Retinal pigment epithelial cell (primary cell): ENCODE data around the gene PNLDC1.
"Not testable (repeated sequence)": the region's sequence is repeated elsewhere in the genome, so short reads cannot be mapped to it uniquely, and the experiment has no call there.

ENCODE experiments used
- DNase-seq: peaks from one replicate; pipeline ENCODE4 v3.0.0-alpha.2; 2010; ENCODE audit warnings: low read depth
- H3K4me3 ChIP-seq: 2 replicates; pipeline ENCODE4 v1.5.1; 2011; ENCODE audit warnings: mild to moderate bottlenecking, low read length, control low read depth, moderate library complexity
- CTCF ChIP-seq: conservative IDR thresholded peaks from 2 replicates; pipeline ENCODE4 v1.5.1; 2011; ENCODE audit warnings: low read depth, low read length, control low read depth, inconsistent platforms

PNLDC1 gene

DNA sequence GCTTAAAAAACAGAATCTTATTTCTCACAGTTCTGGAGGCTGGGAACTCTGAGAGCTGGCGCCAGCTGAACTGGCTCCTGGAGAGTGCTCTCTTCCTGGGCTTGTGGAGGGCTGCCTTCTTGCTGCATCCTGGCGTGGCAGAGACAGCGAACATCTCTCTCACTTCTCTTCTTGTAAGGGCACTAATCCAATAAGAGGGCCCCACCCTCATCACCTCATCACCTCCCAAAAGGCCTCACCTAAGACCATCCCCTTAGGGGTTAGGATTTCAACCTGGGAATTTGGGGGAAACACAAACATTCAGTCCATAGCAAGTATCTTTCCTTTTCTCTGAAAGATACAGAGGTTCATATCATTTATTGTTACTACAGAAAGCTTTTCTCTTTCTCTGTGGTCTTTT, 23.9 kb downstream of the PNLDC1 start:
- no peak for TF ChIP-seq CTCF
- H3K4me3 ChIP-seq, result no peak overlapping the region
- no peak for DNase-seq

GRCh38 chr6:159824690-159825089, 24.6 kb downstream of the PNLDC1 start:
- DNase-seq, H3K4me3 ChIP-seq: not testable (repeated sequence)

DNA sequence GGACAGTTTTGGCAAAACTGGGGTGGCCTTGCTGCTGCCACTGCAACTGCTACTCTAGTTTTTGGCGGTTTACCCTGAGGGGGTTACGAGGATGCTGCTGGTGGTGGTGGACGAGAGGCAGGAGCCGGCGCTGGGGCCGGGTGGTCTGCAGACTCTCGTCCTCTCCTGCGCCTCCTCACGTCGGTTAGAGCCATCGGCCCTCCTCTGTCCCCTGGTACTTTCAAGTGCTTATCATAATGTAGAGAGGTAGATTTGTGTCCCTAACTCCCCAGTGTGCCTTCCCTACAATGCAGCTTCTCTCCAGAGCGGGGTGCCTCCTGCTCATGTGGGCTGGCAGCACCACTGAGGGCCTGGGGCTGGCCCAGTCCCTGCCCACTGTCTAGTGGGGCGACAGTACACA, 25.9 kb downstream of the PNLDC1 start:
- DNase-seq, result no peak
- H3K4me3 ChIP-seq, result no peak overlapping the region
- TF ChIP-seq CTCF, result no peak

DNA sequence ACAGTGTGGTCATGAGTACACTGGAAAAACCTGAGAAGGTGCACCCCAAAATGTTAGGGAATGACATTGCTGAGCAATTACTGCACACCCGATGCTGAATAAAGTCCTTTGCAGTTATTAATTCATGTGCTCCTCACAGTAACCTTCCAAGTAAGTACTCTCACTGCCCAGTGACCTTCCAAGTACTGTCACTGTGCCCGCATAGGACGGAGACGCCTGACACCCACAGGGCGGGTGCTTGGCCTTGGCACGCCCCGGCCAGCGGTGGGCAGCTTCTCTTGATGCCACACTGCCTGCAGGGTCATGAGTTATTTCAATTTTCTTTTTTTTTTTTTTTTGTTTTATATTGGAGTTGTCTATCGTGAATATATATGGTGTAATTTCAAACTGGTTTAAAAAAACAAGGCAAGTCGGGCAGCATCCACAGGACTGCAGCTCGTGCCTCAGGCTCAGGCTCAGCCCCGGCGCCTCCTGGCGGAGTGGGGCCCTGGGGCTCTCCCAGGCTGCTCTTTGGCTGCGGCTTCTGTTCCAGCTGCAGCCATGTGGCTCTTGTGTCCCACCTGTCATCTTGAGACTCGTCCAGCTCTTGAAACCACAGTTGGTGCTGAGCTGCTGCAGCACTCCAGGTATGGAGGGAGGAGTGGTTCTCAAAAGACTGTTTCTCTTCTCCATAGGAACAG, 27.0 kb downstream of the PNLDC1 start:
- TF ChIP-seq CTCF, result no peak
- DNase-seq, result no peak

DNA sequence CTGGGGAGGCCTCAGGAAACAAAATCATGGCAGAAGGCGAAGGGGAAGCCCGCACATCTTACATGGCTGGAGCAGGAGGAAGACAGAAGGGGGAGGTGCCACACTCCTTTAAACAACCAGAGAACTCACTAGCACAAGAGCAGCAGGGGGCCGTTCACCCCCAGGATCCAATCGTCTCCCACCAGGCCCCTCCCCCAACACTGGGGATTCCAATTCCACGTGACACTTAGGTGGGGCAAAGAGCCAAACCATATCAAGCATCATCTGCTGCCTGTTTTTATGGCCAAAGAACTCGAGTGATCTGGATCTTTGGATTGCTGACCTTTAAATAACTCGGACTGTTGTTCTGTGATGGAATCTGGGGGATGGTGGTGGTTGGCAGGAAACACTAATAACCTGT, 28.0 kb downstream of the PNLDC1 start:
- DNase-seq, result no peak
- H3K4me3 ChIP-seq, result no peak overlapping the region
- TF ChIP-seq CTCF, result no peak

More for the DNA sequence above, 27.0 kb downstream of the PNLDC1 start:
- no peak overlapping the region for H3K4me3 ChIP-seq

DNA sequence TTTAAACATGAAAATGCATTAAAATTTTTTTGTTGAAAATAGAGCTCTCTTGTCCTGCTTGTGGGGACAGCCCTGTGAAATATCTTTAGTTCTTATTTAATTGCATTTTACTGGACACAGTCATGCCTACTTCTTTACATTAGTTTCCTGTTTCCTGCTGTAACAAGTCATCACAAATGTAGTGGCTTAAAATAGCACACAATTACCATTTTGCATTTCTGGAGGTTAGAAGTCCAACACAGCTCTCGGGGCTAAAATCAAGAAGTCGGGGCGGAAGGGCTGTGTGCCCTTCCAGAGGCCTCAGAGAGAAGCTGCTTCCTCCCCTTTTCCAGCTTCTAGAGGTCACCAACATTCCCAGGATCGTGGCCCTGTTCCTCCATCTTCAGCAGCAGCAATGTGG, 29.4 kb downstream of the PNLDC1 start:
- DNase-seq, result no peak
- H3K4me3 ChIP-seq, result no peak overlapping the region
- no peak for TF ChIP-seq CTCF

GRCh38 chr6:159830501-159831372, 30.7 kb downstream of the PNLDC1 start:
- H3K4me3 ChIP-seq, result no peak overlapping the region
- no peak for DNase-seq
- no peak for TF ChIP-seq CTCF
